NAMALWA (cell line): Measurements from ENCODE around the gene SPPL2A.

Experiments used
- DNase-seq: peaks from one replicate; pipeline ENCODE4 v3.0.0-alpha.2; 2015; ENCODE audit warnings: low spot score

The SPPL2A gene

DNA sequence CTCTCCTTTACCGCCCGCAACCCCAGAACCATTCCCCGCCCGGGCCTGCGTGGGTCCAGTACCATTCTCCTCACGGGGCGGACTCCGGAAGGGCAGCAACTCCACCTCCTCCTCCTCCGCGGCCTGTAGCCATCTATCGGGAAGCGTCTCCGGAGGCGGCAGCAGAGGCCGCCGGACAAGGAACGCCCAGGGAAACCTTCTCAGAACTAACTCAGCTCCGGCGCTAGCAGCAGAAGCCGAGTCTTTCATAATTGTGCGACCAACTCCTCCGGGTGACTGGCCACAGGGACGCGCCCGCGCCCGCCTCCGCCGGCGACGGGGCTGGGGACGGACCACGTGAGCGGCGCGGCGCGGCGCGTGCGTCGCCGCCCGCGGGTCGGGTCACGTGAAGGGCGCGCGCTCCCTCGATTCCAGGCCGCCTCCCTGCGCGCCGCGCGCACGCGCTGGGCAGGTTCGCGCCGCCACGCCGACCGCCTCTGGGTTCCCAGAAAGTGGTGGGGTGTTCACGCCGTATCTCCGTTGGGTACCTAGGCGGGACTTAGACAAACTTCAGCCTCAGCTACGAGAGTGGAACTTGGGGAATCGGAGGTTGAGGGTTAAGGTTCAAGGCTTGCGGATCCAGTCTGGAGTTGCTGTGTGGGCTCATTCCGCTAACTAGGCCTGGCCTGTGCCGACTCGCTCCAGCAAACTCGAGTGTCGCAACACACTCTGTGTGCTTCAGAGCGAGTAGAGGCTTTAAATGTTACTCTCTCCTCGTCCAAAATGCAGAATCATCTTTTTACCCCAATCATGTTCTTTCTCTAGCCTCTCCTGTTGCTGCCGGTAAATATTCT is 78.8 kb downstream of the SPPL2A start, which contains the start of gene TRPM7:
Gene TRPM7, minus strand, starts transcription at position 329 of the 833 bp plus-strand sequence. Its CDS starts 264 bp downstream, at position 65.
- peak; percentile 90 for DNase-seq

DNA sequence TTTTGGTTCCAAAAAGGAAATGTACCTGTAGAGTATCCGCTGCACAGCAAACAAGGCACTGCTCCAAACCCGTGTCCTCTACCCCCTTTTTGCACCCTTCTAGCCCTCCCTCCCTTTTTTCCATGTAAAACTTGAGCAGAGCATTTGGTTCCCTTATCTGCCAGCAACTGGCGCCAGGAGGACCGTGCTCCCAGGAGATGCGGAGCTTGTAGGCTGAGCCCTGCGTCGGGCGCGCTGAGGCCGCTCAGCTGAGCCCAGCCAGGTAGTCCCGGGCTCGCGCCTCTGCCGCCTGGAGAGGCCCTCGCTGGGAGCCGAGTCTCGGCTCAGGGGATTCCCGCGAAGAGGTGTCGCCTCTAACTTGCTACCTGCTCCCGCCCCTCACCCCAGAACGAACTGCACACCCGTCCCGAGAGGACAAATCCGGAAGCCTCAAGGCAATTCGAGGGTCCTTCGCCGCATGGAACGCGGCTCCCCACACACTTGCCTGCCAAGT is 79.5 kb downstream of the SPPL2A start:
- DNase-seq, result peak; percentile 61

DNA sequence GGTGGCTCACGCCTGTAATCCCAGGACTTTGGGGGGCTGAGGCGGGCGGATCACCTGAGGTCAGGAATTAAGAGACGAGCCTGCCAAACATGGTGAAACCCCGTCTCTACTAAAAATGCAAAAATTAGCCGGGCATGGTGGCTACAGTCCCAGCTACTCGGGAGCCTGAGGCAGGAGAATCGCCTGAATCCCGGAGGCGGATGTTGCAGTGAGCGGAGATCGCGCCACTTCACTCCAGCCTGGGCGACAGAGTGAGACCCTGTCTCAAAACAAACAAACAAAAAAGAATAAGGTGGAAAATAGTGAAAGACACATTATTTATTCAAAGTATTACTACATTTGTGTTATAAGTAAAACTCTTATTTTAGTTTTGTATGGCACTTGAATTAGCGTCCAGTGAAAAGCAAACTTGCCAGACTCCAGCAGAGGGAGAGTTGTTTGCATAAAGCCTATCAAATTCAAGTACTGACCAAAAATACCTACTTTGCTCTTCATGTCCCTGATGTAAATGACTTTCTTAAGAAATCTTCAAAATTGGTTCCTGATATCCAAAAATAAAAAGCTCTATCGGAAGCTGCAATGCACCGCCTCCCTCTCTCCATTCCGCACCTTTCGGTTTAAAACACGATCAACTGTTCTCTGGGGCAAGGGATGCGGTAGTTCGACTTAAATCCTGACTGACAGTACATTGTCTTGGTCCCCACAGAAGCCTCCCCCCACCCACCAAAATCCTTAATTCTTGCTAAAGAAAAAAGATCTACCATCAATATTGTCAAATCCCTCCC is 80.1 kb downstream of the SPPL2A start:
- DNase-seq, result peak; percentile 19

DNA sequence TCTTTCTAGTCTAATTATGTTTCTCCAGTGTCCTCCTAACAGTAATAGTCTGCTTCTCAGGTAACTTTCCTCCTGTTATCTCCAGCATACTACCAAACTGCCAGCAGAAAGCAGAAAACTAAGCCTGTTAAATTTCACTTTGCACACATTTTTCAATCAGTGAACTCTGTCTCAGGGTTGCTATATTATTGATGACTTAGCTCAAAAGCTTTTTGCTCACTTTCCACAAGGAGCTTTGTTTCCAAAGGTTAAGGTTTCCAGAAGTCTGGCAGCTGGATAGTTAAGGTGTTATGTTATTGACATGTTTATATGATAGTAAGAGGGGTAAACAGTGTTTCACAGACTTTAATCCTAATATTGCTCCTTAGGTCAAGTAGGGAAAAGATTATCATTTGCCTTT is 84.0 kb downstream of the SPPL2A start:
- no peak for DNase-seq

DNA sequence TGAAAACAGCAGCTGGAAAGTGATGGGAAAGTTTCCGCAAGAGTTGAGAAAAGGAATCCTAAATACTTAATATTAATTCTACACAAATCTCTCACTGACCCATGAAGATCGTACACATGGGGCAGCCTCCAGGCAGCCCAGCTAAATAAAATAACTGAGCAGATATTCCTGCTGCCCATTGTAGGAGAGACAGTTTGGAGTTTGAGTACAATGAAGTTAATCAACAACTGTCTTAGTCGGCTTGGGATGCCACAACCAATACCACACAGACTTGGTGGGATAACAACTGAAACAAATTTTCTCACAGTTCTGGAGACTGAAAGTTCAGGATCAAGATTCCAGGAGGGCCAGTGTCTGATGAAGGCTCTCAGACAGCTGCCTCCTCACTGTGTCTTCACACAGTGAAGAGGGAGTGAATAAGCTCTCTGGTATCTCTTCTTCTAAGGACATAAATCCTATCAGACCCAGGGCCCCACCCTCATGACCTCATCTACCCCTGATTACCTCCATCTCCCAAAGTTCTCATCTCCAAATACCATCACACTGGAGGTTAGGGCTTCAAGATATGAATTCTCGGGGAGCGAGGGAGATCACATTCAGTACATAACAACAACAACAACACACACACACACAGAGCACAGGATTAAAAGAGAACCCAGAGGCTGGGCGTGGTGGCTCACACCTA is 88.6 kb downstream of the SPPL2A start:
- DNase-seq, result no peak

DNA sequence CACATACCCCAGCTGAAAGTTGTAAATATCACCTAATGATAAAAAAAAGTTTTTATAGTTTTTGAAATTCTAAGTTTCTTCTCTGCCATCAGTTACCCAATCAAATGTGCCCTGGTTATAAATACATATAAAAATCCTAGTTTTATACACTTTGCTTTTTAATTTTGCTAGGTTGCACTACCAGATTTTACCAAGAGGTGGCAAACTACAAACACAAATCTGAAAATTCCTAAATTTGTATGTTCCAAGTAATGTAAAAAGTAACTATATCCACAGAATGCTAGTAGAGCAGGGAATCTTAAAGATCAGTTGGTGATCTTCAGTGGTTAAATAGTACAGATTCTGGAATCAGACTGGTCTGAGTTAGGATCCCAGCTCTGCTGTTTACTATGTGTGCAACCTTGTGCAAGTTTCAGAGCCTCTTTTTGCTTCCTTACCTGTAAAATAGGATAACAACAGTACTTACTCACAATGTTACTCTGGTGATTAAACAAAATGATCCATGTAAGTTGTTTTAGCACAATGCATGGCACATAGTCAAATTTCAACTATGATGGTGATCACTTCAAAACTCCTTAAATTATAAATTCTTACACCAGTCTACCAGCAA is 89.9 kb downstream of the SPPL2A start:
- DNase-seq, result peak; percentile 48

DNA sequence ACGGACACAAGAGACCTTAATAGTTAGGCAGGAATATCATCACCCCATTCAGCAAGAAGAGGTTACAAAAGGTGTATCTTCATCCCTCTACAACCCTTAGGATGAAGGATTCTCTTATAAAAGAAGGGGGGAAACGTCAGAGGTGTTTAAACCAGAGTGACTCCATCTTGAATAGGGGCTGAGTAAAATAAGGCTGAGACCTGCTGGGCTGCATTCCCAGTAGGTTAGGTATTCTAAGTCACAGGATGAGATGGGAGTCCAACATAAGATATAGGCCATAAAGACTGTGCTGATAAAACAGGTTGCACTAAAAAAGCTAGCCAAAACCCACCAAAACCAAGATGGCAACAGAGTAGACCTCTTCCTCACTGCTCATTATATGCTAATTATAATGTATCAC is 95.4 kb downstream of the SPPL2A start:
- no peak for DNase-seq

DNA sequence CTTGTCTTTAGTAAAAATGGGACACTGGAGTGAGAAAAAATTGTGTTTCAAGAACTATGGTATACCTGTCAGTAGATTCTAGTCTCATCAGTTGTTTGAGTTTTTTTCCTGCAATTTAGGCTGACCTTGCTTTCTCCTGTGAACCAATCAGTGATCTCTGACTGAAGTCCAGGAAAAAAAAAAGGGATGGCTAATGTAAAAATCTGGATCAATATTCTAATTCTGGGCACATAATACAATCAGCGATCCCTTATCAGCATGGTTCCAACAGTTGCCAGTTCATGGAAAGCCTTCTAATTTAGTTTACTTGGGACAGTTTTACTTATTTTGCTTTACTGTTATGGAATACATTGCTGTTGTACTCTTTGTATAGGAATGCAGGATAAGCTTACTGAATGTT is 95.9 kb downstream of the SPPL2A start:
- no peak for DNase-seq

DNA sequence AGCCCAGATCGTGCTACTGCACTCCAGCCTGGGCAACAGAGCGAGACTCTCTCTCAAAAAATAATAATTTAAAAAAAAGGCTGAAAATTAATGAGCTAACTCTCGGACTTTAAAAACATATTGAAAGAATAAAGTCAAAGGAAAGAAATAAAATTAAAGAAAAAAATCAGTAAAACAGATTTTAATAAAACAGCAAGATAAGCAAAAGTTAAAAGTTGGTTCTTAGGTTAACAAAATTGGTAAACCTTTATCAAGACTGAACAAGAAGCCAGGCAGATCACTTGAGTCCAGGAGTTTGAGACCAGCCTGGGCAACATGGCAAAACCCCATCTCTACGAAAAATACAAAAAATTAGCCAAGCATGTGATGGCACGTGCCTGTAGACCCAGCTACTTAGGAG is 99.6 kb downstream of the SPPL2A start:
- DNase-seq, result no peak

DNA sequence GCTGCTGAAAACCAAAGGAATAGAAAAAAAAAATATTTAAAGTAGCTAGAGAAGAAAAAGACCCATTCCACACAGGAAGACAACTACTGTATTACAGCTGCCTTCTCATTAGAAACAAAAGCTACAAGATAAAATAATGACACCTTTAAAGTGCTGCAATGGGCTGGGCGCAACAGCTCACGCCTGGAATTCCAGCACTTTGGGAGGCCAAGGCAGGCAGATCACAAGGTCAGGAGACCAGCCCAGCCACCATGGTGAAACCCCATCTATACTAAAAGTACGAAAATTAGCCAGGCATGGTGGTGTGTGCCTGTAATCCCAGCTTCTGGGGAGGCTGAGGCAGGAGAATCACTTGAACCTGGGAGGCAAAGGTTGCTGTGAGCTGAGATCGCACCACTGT is 110.0 kb downstream of the SPPL2A start:
- no peak for DNase-seq

DNA sequence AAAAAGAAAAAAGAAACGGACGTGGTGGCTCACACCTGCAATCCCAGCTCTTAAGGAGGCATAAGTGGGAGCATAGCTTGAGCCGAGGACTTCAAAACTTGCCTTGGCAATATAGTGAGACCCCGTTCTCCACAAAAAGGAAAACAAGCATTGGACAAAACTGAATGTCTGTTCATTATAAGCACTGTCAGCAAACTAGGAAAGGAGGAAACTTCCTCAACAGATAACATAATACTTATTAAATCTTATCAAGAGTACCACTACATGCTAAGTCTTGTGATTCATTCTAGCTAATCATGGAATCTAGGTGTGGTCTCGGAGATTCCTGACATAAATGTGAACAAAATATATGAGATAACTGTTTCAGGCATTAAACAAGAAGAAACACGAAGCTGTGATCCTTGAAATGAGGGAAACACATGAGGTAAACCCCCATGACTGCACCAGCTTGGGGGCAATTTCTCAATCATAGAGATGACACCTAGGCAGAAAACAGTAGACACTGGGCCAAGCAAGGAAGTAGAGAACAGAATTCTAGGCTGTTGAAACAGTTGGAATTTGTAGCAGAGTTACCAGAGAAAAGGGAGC is 112.3 kb downstream of the SPPL2A start:
- no peak for DNase-seq

DNA sequence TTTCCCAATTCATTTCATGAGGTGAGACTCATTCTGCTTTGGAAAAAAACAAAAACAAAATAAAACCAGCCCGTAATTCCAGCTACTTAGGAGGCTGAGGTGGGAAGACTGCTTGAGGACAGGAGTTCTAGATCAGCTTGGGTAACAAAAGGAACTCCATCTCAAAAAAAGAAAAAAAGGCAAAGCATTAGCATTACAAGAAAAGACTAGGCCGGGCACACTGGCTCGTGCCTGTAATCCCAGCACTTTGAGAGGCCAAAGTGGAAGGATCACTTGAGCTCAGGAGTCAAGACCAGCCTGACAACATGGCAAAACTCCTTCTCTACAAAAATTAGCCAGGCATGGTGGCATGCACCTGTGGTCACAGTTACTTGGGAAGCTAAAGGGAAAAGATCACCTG is 112.8 kb downstream of the SPPL2A start:
- no peak for DNase-seq
